LNCaP clone FGC (cell line): ENCODE data around the gene ELAVL3.

Experiments
- DNase-seq: peaks from one replicate; pipeline ENCODE4 v3.0.0-alpha.2; 2011; ENCODE audit warnings: low read depth
- H3K4me3 ChIP-seq: 2 replicates; pipeline ENCODE4 v1.5.1; 2011; ENCODE audit warnings: mild to moderate bottlenecking, low read depth, low read length, control low read depth
- CTCF ChIP-seq: IDR thresholded peaks from 2 replicates; pipeline ENCODE4 v1.5.1; 2012; ENCODE audit warnings: mild to moderate bottlenecking; ENCODE audit not compliant: control insufficient read depth, insufficient read depth; ENCODE audit errors: extremely low read depth

The ELAVL3 gene

GRCh38 chr19:11499890-11500420, 19.1 kb upstream of the ELAVL3 start:
- no peak for TF ChIP-seq CTCF
- H3K4me3 ChIP-seq, result no peak overlapping the region
- no peak for DNase-seq

GRCh38 chr19:11499220-11499726, 18.4 kb upstream of the ELAVL3 start:
- TF ChIP-seq CTCF, result no peak
- no peak for DNase-seq

GRCh38 chr19:11496391-11497163, 15.7 kb upstream of the ELAVL3 start:
- DNase-seq, result no peak
- no peak overlapping the region for H3K4me3 ChIP-seq
- peak; percentile 48 for TF ChIP-seq CTCF

More at GRCh38 chr19:11499220-11499726, 18.4 kb upstream of the ELAVL3 start:
- no peak overlapping the region for H3K4me3 ChIP-seq

GRCh38 chr19:11495885-11496284, 15.0 kb upstream of the ELAVL3 start:
- DNase-seq, result no peak
- no peak overlapping the region for H3K4me3 ChIP-seq
- TF ChIP-seq CTCF, result no peak

- no peak for TF ChIP-seq CTCF
- no peak for DNase-seq
Measured at GRCh38 chr19:11495481-11495880, 14.6 kb upstream of the ELAVL3 start.

GRCh38 chr19:11494634-11495285, 13.9 kb upstream of the ELAVL3 start:
- no peak overlapping the region for H3K4me3 ChIP-seq
- no peak for TF ChIP-seq CTCF
- DNase-seq, result no peak

More at GRCh38 chr19:11495481-11495880, 14.6 kb upstream of the ELAVL3 start:
- no peak overlapping the region for H3K4me3 ChIP-seq
